AG20443 (cell line): ENCODE measurements around the gene NOS1AP.
"Not testable (repeated sequence)": the region's sequence is repeated elsewhere in the genome, so short reads cannot be mapped to it uniquely, and the experiment has no call there.

Source experiments
- DNase-seq: peaks from one replicate; pipeline ENCODE4 v3.0.0; 2012; ENCODE audit warnings: low spot score, mixed read lengths

Gene NOS1AP

DNA sequence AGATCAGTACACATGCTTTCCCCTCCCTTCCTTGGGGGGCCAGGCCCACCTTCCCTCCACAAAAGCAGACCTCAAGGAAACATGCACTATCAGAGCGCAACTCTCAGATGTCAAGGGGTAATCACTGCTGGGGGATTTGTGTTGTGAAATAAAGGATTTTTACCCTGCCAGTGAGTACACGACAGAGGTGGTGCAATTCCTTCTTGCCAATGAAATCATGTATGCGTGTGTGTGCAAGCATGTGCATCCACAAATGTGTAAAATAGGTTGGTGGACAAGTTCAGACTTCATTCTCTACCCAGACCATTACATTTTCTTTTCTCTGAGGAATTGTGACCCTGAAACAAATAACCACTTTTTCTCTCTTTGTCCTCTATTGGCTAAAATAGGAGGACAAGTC lies 9.8 kb upstream of the NOS1AP start:
- no peak for DNase-seq

DNA sequence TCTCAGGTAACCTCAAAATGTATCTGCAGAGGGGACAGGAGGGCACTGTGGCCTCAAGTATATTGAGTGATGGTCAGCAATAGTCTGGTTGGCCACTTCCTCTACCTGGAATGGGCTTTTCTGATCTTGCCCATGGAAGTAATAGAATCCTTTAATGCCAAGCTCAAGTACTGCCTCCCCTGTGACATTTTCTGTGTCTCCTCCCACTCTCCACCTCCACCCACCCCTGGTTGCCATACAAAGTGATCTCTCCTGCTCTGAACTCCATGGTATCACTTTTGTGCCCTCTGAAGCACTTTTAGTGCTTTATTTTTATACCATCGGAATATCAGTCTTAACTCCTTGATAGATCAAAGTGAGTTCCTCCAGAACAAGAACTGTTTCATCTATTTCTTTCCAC lies 9.2 kb upstream of the NOS1AP start:
- DNase-seq = no peak

DNA sequence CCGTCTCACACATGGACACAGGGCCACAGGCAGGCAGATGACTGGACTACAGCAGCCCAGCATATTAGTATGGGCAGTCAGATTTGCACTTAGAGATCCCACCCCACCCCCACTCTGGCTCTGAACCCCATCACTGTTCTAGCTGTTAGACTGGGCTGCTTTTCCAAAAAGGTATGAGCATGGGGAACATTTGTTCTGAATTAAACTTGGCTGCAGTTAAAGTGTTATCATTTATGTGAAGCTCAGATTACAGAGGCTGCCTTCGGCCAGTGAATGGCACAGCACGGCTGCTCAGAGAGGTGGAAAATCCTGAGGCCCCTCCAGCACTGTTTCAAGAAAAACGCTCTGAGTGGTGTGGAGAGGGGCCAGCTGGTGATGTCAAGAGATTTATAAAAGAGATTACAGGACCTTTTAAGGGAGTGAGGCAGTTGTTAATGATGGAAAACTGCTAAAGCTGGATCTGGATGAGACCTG lies 6.9 kb upstream of the NOS1AP start:
- no peak for DNase-seq

DNA sequence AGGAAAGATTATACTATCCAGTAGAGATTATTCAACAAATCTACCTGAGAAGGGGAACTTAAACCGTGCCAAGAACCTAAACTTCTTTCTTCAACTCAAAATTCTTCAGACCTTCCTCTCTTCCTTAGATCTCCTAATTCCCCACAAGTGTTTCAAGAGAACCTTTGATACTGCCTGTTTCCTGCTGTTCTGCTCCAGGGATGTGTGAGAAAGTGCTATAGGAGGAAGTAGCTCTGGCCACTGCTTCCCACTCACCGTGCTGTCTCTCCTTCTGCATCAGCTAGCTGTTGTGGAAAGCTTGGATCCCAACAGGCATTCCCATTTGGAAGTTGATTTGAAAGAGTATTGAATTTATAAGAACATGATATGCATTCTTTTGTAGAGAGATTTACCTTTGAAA lies 4.5 kb upstream of the NOS1AP start:
- no peak for DNase-seq

DNA sequence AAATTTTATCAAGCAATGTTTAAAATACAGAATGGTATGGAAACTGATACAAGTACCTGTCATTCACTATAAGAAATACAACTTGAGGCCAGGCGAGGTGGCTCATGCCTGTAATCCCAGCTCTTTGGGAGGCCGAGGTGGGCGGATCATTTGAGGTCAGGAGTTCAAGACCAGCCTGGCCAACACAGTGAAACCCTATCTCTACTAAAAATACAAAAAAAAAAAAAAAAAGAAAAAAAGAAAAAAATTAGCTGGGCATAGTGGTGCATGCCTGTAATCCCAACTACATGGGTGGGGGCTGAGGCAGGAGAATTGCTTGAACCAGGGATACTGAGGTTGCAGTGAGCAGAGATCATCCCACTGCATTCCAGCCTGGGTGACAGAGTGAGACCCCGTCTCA lies 2.7 kb upstream of the NOS1AP start:
- not testable (repeated sequence) for DNase-seq

DNA sequence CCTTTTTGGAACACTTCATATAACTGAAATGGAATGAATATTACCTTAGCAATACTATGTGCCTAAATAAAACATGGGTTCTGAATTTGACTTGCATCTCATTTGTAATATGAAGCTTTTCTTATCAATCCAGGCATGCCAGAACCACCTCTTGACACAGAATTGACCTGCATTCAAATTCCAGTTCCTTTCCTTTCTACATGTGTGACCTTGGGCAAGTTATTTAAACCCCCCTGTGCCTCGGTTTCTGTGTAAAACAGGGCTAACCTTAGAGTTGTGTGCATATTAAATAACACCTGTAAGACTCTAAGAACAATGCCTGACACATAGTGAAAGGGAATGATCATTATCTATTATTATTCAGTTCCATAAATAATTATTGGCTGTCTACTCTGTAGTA lies 2.0 kb upstream of the NOS1AP start:
- no peak for DNase-seq

DNA sequence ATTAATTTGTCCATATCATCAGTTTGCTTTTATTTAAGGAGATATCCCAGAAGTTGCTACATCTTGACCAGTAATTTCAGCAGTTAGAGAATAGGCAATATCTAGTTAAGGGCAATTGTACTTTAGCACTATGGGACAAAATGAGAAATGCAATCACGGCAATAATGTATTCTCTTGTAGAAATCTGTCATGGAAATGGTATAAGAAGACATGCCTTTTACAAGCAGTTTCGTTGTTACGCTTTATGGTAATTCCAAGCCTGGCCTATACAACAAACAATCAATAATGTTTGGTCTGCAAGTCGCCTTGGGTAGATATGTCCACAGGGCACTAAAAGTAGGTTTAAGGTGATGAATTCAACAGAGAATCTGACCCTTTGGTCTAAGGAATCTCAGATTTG lies 1.2 kb upstream of the NOS1AP start:
- no peak for DNase-seq

DNA sequence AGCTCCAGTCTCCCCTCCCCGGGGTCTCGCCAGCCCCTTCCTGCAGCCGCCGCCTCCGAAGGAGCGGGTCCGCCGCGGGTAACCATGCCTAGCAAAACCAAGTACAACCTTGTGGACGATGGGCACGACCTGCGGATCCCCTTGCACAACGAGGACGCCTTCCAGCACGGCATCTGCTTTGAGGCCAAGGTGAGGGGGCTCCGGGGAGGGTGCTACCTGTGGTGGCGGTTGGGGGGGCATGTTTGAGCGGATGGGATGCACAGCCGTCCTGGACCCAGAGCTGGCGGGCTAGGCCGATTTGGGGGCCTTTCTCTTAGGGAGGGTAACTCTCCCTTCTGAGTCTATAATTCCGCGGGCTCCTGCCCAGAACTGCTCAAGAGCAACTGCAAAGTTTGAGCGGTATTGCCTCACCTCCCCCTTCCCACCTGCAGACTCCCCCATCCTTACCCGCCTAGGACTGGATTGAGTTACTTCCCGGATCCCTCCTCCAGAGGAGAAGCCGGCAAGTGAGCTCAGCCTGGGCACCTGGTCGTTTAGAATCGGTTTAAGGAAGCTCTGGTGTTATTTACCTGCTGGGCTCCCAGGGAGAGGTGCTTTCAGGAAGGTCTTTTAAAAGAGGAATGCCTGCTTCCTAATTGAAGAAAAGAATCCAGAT lies 730 bp downstream of the NOS1AP start:
- DNase-seq = no peak

DNA sequence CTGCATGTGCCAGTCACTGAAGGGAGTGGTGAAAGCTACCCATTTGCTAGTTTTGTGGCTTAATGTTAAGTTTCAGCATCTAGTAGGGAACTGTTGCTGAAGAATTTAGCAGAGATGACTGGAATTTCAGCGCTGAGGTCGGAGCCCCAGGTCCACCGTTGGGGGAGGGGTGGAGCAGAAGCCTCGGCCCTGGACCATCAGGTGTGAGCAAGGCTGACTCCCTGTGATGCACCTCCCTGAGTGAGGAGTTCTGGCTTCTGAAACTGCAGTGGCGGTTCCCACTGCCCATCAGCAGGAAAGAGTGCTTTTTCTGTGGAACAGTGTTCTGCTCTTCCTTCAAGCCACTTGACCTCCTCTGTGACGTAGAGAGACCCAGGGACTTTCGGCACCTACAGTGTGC lies 1.3 kb downstream of the NOS1AP start:
- no peak for DNase-seq

DNA sequence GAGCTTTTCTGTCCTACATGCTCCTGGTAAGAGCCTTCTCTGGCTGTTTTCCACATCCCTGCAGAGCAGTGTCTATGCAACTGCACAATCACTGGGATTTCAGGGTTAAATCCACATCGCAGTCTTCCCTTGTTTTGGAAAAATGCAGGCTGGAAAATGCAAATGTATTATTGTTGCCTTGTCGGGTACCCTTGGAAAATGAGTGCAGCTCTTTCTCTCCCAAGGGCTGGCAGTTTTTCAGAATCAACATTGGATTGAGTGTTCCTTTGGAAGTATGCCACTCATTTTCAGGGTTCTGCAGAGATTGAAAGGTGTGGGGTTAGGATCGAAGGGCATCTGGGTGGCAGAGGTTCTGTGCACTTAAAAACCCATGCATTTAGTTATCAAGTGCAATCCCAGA lies 3.2 kb downstream of the NOS1AP start:
- no peak for DNase-seq

DNA sequence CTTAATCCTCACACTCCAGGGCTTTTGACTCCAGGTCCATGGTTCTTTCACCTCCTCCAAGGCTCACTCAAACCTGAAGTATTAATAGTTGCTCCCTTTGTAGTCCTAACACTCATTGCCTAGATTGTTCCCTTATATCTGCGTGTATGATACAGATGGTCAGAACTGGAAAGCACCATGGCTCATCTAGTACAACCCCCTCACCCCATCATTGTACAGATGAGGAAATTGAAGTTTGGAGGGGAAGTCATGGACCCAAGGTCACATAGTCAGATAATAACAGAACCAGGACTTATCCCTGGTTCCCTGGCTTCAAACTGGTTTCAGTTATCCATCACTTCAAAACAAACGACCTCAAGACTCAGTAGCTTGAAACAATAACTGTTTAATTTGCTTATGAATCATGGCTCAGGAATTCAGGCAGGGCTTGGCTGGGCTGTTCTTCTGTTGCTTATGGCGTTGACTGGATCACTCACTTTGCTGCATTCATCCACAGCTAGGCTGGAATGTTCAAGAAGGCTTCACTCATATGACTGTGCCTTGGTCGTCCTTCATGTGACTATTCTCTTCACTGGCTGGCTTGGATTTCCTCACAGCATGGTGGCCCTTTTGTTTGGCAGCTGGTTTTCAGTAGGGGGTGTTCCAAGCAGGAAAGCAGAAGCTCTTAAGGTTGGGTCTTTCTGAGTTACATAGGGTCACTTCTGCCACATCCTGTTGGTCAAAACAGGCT lies 5.0 kb downstream of the NOS1AP start:
- no peak for DNase-seq

DNA sequence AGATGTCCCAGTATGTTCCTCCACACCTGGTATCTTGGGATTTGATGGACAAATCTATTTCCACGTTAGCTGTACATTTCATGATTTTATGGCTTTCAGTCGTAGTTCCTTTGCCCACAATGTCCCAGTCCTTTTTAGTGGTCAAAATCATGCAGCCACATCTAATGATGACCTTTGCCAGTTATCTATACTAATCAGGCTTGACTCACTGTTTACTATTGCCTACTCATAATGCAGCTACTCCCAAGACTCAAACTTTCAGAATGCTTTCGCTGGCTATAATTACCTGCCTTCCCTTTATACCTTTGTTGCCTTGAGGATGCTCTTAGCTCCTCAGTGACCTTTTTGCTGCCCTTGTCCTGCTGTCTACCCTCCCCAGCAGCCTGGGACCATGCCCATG lies 6.4 kb downstream of the NOS1AP start:
- no peak for DNase-seq

DNA sequence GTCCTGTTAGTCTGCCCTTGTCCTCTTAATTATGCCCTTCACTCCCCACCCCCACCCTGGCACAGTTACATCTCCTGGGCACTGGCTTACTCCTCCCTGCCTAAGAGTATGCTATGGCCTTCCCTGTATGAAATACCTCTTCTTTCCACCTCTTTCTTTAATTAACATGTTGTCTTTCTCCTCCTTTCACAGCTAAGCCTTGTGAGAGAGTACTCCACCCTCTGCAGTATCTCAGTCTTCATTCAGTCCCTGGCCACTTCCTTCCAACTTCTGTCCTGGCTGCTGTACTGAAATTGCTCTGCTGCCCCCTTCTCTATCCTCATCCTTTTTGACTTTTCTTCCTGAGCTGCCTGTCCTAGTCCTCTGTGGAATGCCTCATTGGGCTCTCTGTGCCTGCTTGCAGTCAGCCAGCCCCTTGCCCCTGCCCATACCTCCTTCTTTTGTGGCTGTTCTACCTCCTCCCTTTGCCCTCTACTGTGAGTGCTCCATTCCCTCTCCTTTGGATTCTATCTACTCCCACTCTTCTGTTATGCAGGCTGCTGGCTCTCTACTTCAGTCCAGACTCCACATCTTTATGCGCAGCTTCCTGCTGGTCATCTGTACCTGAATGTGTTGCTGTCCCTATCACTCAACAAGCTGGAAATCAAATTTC lies 8.3 kb downstream of the NOS1AP start:
- no peak for DNase-seq

DNA sequence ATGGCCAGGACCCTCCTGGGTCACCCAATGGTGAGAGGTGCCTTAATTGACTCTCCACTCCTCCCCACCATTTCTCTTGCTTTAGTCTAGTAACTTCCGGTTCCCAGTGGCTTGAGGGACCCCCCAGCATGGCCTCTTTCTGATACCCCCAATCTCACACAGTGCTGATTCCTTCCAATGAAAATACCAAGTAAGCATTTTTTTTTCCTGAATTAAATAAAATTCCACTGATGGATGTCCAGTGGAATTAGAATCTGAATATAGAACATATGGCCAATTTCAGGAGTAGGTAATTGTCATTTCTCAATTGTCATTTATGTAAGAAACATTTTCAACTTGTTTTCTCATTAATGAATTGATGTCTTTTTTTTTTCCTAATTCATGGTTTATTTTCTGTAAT lies 9.5 kb downstream of the NOS1AP start:
- no peak for DNase-seq

DNA sequence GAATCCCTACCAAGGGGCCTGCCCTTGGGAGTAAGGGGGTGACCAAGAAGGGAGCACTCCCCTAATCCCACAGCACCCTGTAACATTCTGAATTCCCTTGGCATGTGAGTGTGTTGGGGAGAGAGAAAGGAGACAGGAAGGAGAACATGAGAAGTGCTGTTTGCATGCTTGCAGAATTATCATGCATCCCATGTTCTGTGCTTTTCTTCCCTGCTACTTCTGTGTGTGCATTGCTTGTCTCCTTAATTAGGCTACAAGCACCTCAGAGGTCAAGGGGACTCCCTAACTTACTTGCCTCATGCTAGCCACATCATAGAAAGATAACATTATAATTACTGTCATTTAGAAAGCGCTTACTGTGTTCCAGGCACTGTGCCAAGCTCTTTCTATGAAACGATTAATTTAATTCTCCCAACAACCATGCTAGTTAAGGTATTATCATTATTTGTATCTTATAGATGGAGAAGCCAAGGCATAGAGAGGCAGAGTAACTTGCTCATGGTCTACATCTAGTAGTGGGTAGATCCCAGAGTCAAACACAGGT lies 11.1 kb downstream of the NOS1AP start:
- DNase-seq = no peak

DNA sequence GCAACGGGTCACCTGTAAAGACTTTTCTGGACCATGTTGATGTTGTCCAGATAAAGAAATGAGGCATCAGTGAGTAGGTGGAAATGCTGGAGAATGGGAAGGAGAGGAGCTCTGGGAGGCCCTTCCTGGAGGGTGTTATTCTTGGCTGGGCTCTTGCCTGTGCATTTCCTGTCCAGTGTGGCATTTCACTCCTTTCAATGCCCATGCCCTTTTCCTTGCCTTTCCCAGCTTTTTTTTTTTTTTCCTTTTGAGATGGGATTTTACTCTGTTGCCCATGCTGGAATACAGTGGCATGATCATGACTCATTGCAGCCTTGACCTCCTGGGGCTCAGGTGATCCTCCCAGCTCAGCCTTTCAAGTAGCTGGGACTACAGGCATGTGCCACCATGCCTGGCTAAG lies 11.8 kb downstream of the NOS1AP start:
- DNase-seq = no peak

DNA sequence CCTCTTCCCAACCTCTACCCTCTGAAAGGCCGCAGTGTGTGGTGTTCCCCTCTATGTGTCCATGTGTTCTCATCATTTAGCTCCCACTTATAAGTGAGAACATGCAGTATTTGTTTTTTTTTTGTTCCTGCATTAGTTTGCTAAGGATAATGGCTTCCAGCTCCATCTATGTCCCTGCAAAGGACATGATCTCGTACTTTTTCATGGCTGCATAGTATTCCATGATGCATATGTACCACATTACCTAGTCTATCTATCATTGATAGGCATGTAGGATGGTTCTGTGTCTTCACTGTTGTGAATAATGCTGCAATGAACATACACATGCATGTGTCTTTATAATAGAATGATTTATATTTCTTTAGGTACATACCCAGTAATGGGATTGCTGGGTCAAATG lies 12.6 kb downstream of the NOS1AP start:
- not testable (repeated sequence) for DNase-seq

DNA sequence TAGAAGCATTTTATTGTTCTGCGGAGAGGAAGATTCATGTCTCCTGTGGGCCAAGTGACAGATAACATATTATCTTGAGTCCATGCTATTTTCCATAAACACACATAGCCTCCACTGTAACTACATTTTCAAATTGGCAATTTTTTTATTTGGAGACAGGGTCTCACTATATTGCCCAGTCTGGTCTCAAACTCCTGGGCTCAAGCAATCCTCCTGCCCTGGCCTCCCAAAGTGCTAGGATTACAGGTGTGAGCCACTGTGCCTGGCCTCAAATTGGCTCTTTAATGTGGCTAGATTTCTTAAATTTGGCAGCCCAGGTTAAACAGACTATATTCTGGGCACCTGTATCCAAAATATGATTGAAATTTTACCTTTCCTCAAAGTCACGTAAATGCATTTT lies 13.8 kb downstream of the NOS1AP start:
- no peak for DNase-seq

DNA sequence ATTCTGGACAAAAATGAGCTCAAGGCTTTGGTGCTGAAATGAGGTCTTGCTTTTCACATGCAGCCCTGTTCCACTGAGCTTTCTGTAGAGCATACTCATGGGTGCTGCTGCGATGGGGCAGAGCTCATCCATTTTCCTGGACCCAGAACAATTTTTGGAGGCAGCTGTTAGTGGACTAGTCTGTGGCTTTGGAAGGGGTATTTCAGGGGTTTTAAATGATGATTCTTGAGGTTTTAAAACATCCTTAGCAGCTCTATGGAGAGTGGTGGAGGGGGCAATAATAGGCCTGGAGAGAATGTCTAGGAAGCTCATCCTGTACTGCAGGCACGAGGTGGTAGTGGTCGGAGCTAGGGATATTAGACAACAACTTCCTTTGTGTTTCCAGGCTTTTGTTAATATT lies 16.5 kb downstream of the NOS1AP start:
- no peak for DNase-seq

DNA sequence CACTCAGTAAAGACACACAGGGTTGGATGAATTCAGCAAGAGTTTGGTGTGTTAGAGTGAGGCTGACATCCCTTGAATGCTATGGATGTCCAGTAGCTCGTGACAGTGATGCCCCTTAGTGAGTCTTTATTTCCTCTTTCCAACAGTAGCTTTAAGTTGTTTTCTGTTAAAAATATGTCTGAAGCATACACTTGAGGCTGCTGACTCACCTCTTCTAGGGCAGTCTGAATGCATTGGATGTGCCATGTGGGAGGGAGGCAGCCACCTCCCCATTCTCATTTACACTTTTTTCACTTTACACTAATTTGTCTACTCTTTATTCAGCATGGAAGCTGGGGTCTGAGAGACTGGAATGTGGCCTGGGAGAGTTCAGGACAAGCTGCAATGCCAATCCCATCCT lies 17.6 kb downstream of the NOS1AP start:
- DNase-seq = no peak

DNA sequence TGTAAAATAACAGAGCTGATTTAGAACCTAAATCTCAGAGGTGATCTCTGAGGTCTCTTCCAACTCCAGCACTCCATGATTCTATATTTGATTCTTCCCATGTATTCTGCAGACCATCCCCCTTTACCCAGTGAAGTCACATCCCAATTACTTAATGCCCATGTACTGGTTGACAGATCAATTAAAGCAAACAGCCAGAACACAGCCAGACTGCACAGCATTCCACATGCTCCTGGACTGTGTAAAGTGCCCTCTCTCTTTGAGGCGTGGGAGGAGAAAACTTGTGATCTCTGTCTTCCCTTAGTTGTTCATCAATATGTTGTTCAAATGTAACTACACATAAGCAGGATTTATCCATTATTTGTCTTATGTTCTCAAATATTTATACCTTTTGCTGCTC lies 18.1 kb downstream of the NOS1AP start:
- no peak for DNase-seq

DNA sequence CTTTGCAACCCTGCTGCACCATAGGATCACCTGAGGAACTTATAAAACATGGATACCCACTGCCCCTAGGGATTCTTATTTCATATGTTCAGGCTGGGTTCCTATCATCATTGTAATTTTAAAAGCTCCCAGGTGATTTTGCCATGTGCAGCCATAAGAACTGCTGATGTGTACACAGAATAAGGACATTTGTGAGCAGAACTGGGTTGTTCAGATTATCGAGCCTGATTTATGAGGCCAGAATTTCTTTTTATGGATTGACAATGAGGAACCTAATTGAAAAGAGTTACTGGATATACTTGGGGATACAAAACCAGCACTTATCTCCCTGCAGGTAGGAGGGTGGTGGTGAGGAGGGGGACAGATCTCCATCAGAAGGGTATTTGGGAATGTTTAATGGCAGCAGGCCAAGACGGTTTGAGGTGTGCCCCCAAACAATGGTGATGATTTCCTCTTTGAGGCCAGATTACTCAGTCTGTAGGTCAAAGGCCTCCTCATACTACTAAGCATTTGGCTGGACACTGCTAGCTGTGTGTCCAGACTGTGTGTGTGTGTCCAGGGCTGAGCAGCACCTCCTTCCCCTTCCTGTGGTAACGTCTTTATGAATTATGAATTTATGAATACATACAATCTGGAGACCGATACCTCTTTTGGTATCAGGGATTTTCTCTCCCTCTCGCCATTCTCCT lies 18.9 kb downstream of the NOS1AP start:
- DNase-seq = no peak

DNA sequence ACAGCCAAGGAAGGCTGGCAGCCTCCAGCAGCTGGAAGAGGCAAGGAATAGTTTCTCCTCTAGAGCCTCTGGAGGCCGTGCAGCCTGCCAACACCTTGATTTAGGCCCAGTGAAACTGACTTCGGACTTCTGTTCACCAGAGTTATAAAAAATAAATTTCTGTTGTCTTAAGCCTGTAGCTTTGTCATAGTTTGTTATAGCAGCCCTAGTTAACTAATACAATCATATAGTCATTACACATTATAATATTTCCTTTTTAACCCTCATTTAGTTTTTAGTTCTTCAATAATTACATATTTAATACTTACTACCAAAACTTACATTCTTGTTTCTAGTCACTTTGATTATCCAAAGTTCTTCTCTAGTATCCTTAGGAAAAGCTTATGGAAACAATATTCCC lies 20.3 kb downstream of the NOS1AP start:
- DNase-seq = no peak
